SU-DHL-6 (cell line): ENCODE measurements around the gene GCH1.

Source experiments
- H2AFZ ChIP-seq: fragments of 200-600 bp; sonication (generic); 2 replicates; pipeline ENCODE4 v1.6.1; 2014; ENCODE audit warnings: low read depth, mild to moderate bottlenecking, moderate library complexity, mixed read lengths, antibody characterized with exemption, low read length; ENCODE audit not compliant: severe bottlenecking
- H3F3A ChIP-seq: fragments of 200-600 bp; shearing (Covaris generic); 2 replicates; pipeline ENCODE4 v1.6.0; 2016; ENCODE audit warnings: antibody characterized with exemption, mild to moderate bottlenecking; ENCODE audit not compliant: insufficient read depth
- H3K27ac ChIP-seq: fragments of 200-600 bp; sonication (generic); 2 replicates; pipeline ENCODE4 v1.5.1; 2016; ENCODE audit warnings: low read depth, mild to moderate bottlenecking, low read length, moderate library complexity, mixed read lengths
- H3K27me3 ChIP-seq: fragments of 200-600 bp; sonication (generic), shearing (Covaris generic); 2 replicates; pipeline ENCODE4 v1.6.0; 2014; ENCODE audit warnings: mild to moderate bottlenecking, low read length
- H3K36me3 ChIP-seq: fragments of 200-600 bp; sonication (generic); 2 replicates; pipeline ENCODE4 v1.6.1; 2014; ENCODE audit warnings: mild to moderate bottlenecking, low read length, mixed read lengths
- H3K4me2 ChIP-seq: fragments of 300-600, 200-600 bp; shearing (Covaris generic), sonication (generic); 2 replicates; pipeline ENCODE4 v1.6.0; 2014; ENCODE audit warnings: low read length, low read depth, mild to moderate bottlenecking; ENCODE audit not compliant: poor library complexity, severe bottlenecking
- H3K4me3 ChIP-seq: fragments of 200-600 bp; sonication (generic); 2 replicates; pipeline ENCODE4 v1.5.1; 2014; ENCODE audit warnings: antibody characterized with exemption, low read length, mild to moderate bottlenecking, mixed read lengths; ENCODE audit not compliant: insufficient read depth, poor library complexity, severe bottlenecking
- H3K79me2 ChIP-seq: fragments of 200-600 bp; sonication (generic); 2 replicates; pipeline ENCODE4 v1.6.1; 2014; ENCODE audit warnings: mild to moderate bottlenecking, low read length, moderate library complexity; ENCODE audit not compliant: insufficient read depth
- H3K9ac ChIP-seq: fragments of 200-600 bp; sonication (generic); 2 replicates; pipeline ENCODE4 v1.7.0; 2014; ENCODE audit warnings: mild to moderate bottlenecking, low read length
- H3K9me2 ChIP-seq: fragments of 200-600 bp; sonication (generic); replicated peaks from 2 replicates; pipeline ENCODE4 v1.6.1; 2014; ENCODE audit warnings: low read length; ENCODE audit not compliant: insufficient read depth
- H3K9me3 ChIP-seq: fragments of 200-600 bp; sonication (generic); 2 replicates; pipeline ENCODE4 v1.6.1; 2014; ENCODE audit warnings: low read length, mixed read lengths; ENCODE audit not compliant: insufficient read depth
- H4K20me1 ChIP-seq: fragments of 200-600 bp; sonication (generic); 2 replicates; pipeline ENCODE4 v1.6.1; 2014; ENCODE audit warnings: low read depth, mild to moderate bottlenecking, antibody characterized with exemption, low read length, moderate library complexity, mixed read lengths
- EZH2phosphoT487 ChIP-seq: fragments of 200-600 bp; sonication (generic), shearing (Covaris generic); conservative IDR thresholded peaks from 2 replicates; pipeline ENCODE4 v1.6.1; 2018; ENCODE audit warnings: mild to moderate bottlenecking, antibody characterized with exemption, low read length, moderate library complexity, mixed read lengths
- TF ChIP-seq, protein P1 (sequence below): fragments of 200-600 bp; sonication (generic); IDR thresholded peaks from one replicate; pipeline ENCODE4 v1.5.1; 2017; ENCODE audit warnings: antibody characterized with exemption, mild to moderate bottlenecking, low read length, moderate library complexity; ENCODE audit not compliant: insufficient read depth, poor library complexity, severe bottlenecking

Gene GCH1

DNA sequence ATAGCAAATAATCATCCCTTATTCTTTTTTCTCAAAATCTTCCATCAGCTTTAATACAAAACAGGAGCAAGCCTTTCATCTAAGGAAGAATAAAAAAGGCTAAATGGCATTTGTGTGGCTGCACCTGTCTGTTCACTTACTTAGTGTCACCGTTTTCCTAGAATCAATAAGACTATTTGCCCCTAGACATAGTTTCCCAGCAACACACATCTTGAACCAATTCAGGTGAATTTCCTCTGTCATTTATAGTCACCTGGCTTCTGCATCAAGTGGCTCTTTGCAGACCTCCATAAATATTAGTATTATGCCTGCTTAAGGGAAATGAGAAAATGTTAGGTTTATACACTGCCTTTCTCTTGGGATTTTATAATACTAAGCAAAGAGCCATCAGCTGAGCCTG lies 17.4 kb upstream of the GCH1 start:
- Histone ChIP-seq H3K9ac (no peak overlapping the region), H3K9me3 (no peaks in the 10 kb centered on the region), H4K20me1 (no peaks in the 10 kb centered on the region), H3K27me3 (no peaks in the 10 kb centered on the region), H3K4me3 (no peak overlapping the region), H3K9me2 (no peaks in the 10 kb centered on the region), H3K27ac (no peak overlapping the region), H3K79me2 (no peaks in the 10 kb centered on the region), H2AFZ (no peak overlapping the region), H3K4me2 (no peak overlapping the region), H3K36me3 (no peaks in the 10 kb centered on the region), H3F3A (no peaks in the 10 kb centered on the region)
- TF ChIP-seq EZH2phosphoT487, result no peak
- TF ChIP-seq, protein P1, sequence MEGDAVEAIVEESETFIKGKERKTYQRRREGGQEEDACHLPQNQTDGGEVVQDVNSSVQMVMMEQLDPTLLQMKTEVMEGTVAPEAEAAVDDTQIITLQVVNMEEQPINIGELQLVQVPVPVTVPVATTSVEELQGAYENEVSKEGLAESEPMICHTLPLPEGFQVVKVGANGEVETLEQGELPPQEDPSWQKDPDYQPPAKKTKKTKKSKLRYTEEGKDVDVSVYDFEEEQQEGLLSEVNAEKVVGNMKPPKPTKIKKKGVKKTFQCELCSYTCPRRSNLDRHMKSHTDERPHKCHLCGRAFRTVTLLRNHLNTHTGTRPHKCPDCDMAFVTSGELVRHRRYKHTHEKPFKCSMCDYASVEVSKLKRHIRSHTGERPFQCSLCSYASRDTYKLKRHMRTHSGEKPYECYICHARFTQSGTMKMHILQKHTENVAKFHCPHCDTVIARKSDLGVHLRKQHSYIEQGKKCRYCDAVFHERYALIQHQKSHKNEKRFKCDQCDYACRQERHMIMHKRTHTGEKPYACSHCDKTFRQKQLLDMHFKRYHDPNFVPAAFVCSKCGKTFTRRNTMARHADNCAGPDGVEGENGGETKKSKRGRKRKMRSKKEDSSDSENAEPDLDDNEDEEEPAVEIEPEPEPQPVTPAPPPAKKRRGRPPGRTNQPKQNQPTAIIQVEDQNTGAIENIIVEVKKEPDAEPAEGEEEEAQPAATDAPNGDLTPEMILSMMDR, result no peak

DNA sequence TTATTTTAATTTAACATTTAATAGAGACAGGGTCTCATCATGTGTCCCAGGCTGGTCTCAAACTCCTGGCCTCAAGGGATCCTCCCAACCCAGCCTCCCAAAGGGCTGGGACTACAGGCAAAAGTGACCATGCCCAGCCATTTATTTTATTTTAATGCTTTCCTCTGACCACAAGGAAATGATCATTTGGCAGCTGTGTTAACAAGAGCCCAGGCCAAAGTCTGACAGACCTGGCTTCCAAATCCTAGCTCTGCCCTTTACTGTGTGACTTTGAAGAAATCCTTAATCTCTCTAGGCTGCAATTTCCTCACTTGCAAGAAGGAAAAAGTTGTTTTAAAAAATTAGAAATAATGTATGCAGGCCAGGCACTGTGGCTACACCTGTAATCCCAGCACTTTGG lies 16.7 kb upstream of the GCH1 start:
- Histone ChIP-seq H2AFZ (no peak overlapping the region), H4K20me1 (no peaks in the 10 kb centered on the region), H3K9me3 (no peaks in the 10 kb centered on the region), H3K9me2 (no peaks in the 10 kb centered on the region), H3K4me3 (no peak overlapping the region), H3F3A (no peaks in the 10 kb centered on the region), H3K27ac (no peak overlapping the region), H3K36me3 (no peaks in the 10 kb centered on the region), H3K27me3 (no peaks in the 10 kb centered on the region), H3K4me2 (no peak overlapping the region), H3K9ac (no peak overlapping the region), H3K79me2 (no peaks in the 10 kb centered on the region)
- TF ChIP-seq EZH2phosphoT487, result no peak
- TF ChIP-seq, protein P1, result no peak

DNA sequence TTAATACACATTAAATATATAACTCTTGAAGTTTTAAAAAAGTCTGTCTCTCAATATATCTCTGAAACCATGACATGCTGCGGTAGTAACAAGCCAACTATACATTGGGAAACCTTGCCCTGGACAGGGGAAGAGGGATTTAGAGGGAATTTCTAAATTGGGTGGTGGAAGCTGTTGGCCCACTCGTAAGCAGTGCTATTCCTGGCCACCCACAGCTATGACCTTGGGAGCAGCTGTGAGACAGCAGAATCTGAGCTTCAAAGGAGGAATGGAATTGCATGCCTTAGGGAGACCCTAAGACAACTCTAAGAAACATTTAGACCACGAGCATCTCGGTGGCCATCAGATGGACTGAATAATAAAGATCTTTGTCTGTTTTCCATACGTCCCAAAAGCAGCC lies 15.8 kb upstream of the GCH1 start:
- no peak overlapping the region for H3K9ac ChIP-seq
- H3K4me3 ChIP-seq, result no peak overlapping the region
- no peak overlapping the region for H3K4me2 ChIP-seq
- no peaks in the 10 kb centered on the region for H3K9me2 ChIP-seq
- no peak overlapping the region for H3K27ac ChIP-seq
- H3K36me3 ChIP-seq, result no peaks in the 10 kb centered on the region
- H2AFZ ChIP-seq, result no peak overlapping the region
- no peaks in the 10 kb centered on the region for H3K9me3 ChIP-seq
- no peaks in the 10 kb centered on the region for H3K79me2 ChIP-seq
- no peaks in the 10 kb centered on the region for H3F3A ChIP-seq
- H3K27me3 ChIP-seq, result no peaks in the 10 kb centered on the region
- H4K20me1 ChIP-seq, result no peaks in the 10 kb centered on the region
- no peak for TF ChIP-seq EZH2phosphoT487
- TF ChIP-seq, protein P1, result no peak
